ENCODE data around the gene CTAG1B.
"Not testable (repeated sequence)": the region's sequence is repeated elsewhere in the genome, so short reads cannot be mapped to it uniquely, and the experiment has no call there.

The CTAG1B gene

DNA sequence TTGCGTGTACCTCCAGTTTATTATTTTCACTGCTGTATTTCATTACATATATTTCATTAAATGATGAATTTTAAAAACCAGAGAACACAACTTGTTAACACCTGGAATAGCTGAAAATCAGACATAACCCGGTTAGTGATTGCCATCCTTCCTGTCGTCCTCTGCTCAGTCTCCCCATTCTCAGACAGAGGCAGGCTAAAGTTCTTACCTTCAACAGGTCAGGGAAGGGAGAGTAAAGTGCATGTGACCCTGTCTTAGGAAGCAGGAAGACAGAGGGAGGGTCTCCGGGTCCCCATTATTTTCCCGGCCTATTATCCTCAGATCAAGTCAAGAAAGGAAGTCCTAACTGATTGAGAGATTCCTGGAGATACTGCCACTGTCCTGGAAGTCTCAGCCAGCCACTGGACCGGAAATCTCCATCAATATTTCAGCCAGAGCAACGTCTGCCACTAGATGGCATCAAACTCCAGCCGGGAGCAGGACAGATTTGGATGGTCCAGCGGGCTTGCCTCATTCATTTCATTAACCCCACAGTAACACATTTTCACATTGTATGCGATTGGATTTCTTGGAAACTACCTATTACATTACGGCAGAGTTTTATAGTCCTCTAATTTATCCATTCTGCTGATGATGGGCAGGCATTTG is 1.8 kb upstream of the CTAG1B start:
- not testable (repeated sequence) for DNase-seq

DNA sequence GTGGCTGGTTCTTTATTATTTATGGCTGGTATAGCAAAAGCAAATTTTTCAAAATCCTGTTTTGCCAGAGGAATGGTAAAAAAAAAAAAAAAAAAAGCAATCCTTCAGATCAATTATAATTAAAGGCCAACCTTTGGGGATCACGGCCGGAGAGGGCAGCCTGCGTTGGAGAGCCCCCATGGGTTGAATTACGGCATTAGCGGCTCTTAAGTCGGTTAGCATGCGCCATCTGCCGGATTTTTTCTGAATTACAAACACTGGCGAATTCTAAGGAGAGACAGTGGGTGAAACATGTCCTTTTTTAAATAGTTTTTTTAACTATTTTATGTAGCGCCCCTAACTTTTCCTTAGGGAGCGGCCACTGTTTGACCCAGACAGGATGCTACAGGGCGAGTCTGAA is 5.5 kb downstream of the CTAG1B start:
- DNase-seq, result not testable (repeated sequence)

GRCh38 chrX:154611146-154611545 is 7.9 kb downstream of the CTAG1B start:
- DNase-seq, result not testable (repeated sequence)

GRCh38 chrX:154608823-154609222 is 10.3 kb downstream of the CTAG1B start:
- not testable (repeated sequence) for DNase-seq

GRCh38 chrX:154607976-154608375 is 11.1 kb downstream of the CTAG1B start:
- DNase-seq, result not testable (repeated sequence)

- DNase-seq, result no peak
Measured at GRCh38 chrX:154607370-154607769, 11.7 kb downstream of the CTAG1B start.

GRCh38 chrX:154605566-154605965 is 13.5 kb downstream of the CTAG1B start:
- DNase-seq, result no peak

- peak; percentile 51 for DNase-seq
Measured at GRCh38 chrX:154603438-154604430, 15.3 kb downstream of the CTAG1B start.

GRCh38 chrX:154602766-154603437 is 16.2 kb downstream of the CTAG1B start:
- no peak for DNase-seq

DNA sequence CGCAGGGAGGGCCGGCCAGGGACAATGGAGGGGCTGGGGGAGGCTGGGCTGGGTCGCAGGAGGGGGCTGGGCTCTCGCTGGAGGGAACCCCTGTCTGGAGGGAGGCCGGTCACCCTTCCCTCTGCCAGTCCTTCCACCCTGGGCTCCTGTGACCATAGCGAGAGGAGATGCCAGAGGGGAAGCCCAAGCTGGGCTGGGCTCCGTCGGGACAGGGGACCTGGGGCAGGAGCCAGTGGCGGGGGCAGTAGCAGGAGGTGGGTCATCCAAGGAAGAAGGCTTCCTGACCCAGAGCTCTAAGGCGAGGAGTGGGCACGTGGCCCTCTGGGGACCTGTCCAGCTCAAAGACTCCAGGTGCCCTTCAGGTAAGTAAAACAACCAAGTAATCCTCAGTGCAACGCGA is 16.9 kb downstream of the CTAG1B start:
- no peak for DNase-seq

DNA sequence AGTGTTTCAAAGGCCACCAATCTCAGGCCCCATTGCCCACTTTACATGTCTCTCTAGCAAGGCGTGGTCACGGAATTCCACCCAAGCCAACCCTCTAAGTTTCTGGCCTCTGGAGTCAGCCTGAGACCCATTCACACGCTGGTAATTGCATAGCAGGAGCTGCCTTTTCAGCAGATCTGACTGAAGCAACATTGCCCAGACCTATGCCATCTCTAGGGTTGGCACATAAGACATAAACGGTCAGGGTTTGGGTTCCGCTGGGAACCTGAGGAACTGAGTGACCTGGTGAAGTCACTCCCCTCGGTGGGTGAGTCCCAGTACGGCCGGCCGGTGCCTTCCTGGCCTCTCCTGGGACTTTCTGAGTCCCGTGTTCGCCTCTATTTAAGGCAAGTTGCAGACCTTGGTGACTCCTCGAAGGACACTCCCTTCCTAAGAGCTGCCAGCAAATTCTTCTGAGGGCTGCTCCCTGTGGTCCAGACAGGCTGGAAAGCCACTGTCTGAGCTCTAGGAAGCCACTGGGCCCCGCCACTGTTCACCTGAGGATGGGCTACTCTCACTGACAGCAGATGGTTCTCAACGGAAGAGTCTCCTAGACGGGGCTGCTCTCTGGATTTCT is 18.2 kb downstream of the CTAG1B start:
- no peak for DNase-seq

GRCh38 chrX:154599531-154599930 is 19.6 kb downstream of the CTAG1B start:
- DNase-seq, result no peak

- no peak for DNase-seq
Measured at GRCh38 chrX:154598656-154599055, 20.4 kb downstream of the CTAG1B start.

DNA sequence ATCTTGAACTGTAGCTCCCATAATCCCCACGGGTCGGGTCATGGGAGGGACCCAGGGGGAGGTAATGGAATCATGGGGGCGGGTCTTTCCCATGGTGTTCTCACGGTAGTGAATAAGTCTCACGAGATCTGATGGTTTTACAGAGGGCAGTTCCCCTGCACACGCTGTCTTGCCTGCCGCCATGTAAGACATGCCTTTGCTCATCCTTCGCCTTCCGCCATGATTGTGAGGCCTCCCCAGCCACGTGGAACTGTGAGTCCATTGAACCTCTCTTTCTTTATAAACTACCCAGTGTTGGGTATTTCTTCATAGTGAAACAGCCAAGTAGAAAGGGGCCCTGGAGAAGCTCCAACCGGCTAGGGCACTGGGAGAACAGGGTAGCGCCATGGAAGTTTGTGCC is 21.9 kb downstream of the CTAG1B start:
- no peak for DNase-seq

- DNase-seq, result no peak
Measured at GRCh38 chrX:154596290-154596929, 22.7 kb downstream of the CTAG1B start.

- DNase-seq, result no peak
Measured at GRCh38 chrX:154595559-154596249, 23.4 kb downstream of the CTAG1B start.

DNA sequence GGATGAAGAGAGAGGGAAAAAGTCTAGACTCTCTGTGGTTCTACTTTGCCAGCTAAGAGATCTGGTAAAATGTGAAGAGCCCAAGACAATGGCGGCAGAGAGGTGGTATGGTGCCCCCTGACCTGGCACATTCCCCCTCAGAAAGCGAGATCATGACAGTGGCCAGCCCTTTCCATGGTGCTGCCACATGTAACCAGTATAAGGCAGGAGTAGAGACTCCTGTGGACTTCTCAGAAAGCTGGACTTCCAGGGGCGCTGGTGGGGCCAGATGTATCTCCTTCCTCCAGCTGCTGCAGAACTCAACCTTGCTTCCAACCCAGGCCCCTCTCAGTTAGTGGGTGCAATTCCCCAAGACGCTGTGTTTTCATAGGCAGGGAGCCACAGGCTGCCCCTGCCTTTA is 24.6 kb downstream of the CTAG1B start:
- no peak for DNase-seq

GRCh38 chrX:154593201-154593600 is 25.9 kb downstream of the CTAG1B start:
- no peak for DNase-seq

GRCh38 chrX:154592505-154592904 is 26.6 kb downstream of the CTAG1B start:
- DNase-seq, result no peak

DNA sequence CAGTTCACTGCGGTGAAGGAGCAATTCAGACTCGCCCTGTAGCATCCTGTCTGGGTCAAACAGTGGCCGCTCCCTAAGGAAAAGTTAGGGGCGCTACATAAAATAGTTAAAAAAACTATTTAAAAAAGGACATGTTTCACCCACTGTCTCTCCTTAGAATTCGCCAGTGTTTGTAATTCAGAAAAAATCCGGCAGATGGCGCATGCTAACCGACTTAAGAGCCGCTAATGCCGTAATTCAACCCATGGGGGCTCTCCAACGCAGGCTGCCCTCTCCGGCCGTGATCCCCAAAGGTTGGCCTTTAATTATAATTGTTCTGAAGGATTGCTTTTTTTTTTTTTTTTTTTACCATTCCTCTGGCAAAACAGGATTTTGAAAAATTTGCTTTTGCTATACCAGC is 28.7 kb downstream of the CTAG1B start:
- not testable (repeated sequence) for DNase-seq

GRCh38 chrX:154584585-154585183 is 34.4 kb downstream of the CTAG1B start, which contains the start of gene CTAG1A:
Gene CTAG1A (plus strand): TSS chrX:154585133. CDS start chrX:154585207, 74 bp downstream.
- DNase-seq, result not testable (repeated sequence)
